HEK293 (cell line): ENCODE results near the gene AMOTL1.

Experiments used
- CTCF ChIP-seq: fragments of 450-650 bp; formaldehyde crosslinking; IDR thresholded peaks from 2 replicates; pipeline ENCODE4 v1.5.1; 2016; ENCODE audit warnings: missing biosample characterization, missing genetic modification characterization
- ZNF416 ChIP-seq: fragments of 450-650 bp; formaldehyde crosslinking; IDR thresholded peaks from 2 replicates; pipeline ENCODE4 v1.5.1; 2016; ENCODE audit warnings: missing biosample characterization, missing genetic modification characterization

- TF ChIP-seq ZNF416 (tag by site-specific recombination) = no peak
- no peak for TF ChIP-seq CTCF (tag by site-specific recombination)
Observed at GRCh38 chr11:94786264-94787126, 18.3 kb downstream of the AMOTL1 start.
